OCI-LY7 (cell line): ENCODE measurements around the gene SRSF5. TPM values are rescaled to one million over a fixed set of nuclear protein-coding genes. Genes with fewer than 3 reads are reported as not detected.

Experiments
- BruUV-seq: library from RNA; stranded (reverse); fragments of 400-500 nt; replicated peaks from 2 replicates; lab custom pipeline; 2021; lab: Mats Ljungman, UMichigan
- CTCF ChIA-PET: fragments of 300-600 bp; sonication (Branson Sonifier 250); formaldehyde crosslinking; loops from one replicate; lab custom pipeline; 2022; ENCODE audit warnings: antibody characterized with exemption; ENCODE audit not compliant: unreplicated experiment; lab: Charles Lee
- POLR2A ChIA-PET: fragments of 300-600 bp; sonication (Branson Sonifier 250); formaldehyde crosslinking; loops from one replicate; lab custom pipeline; 2022; ENCODE audit warnings: antibody characterized with exemption; lab: Charles Lee
- DNase-seq: peaks from one replicate; pipeline ENCODE4 v3.0.0-alpha.2; 2015; ENCODE audit warnings: low spot score
- H2AFZ ChIP-seq: fragments of 200-600 bp; sonication (generic), shearing (Covaris generic); 2 replicates; pipeline ENCODE4 v1.6.1; 2014; ENCODE audit warnings: mild to moderate bottlenecking, antibody characterized with exemption, low read length, moderate library complexity
- H3K27ac ChIP-seq: fragments of 200-600 bp; sonication (generic); 2 replicates; pipeline ENCODE4 v1.5.1; 2014; ENCODE audit warnings: mixed run types, low read depth, mild to moderate bottlenecking, moderate library complexity, low read length, inconsistent platforms; ENCODE audit not compliant: poor library complexity, severe bottlenecking
- H3K36me3 ChIP-seq: fragments of 200-600 bp; sonication (generic); 2 replicates; pipeline ENCODE4 v1.6.1; 2014; ENCODE audit warnings: mild to moderate bottlenecking, antibody characterized with exemption, low read length, moderate library complexity, mixed read lengths; ENCODE audit not compliant: insufficient read depth
- H3K4me1 ChIP-seq: fragments of 200-600 bp; sonication (generic); 2 replicates; pipeline ENCODE4 v1.5.1; 2014; ENCODE audit warnings: mild to moderate bottlenecking, low read length; ENCODE audit not compliant: insufficient read depth, poor library complexity, severe bottlenecking
- H3K4me2 ChIP-seq: fragments of 200-600 bp; sonication (generic); 2 replicates; pipeline ENCODE4 v1.6.1; 2014; ENCODE audit warnings: mild to moderate bottlenecking, low read length
- H3K4me3 ChIP-seq: fragments of 200-600 bp; sonication (generic); 2 replicates; pipeline ENCODE4 v1.5.1; 2014; ENCODE audit warnings: mild to moderate bottlenecking, low read depth, low read length; ENCODE audit not compliant: poor library complexity, severe bottlenecking
- H3K79me2 ChIP-seq: fragments of 200-600 bp; sonication (generic); 2 replicates; pipeline ENCODE4 v1.6.1; 2016; ENCODE audit warnings: low read depth, mild to moderate bottlenecking, low read length, moderate library complexity, mixed read lengths; ENCODE audit not compliant: insufficient read depth
- H3K9me2 ChIP-seq: fragments of 200-600 bp; sonication (generic); 2 replicates; pipeline ENCODE4 v1.6.1; 2016; ENCODE audit warnings: mild to moderate bottlenecking, low read length, mixed read lengths; ENCODE audit not compliant: insufficient read depth
- H3K9me3 ChIP-seq: fragments of 200-600 bp; sonication (generic); 2 replicates; pipeline ENCODE4 v1.6.1; 2014; ENCODE audit warnings: mild to moderate bottlenecking, mixed run types, low read length, mixed read lengths
- H4K20me1 ChIP-seq: fragments of 200-600 bp; sonication (generic); 2 replicates; pipeline ENCODE4 v1.6.1; 2014; ENCODE audit warnings: mild to moderate bottlenecking, antibody characterized with exemption, low read length, moderate library complexity, mixed read lengths; ENCODE audit not compliant: insufficient read depth
- CTCF ChIP-seq: fragments of 200-600 bp; sonication (generic); conservative IDR thresholded peaks from 2 replicates; pipeline ENCODE4 v1.5.1; 2014; ENCODE audit warnings: mild to moderate bottlenecking, antibody characterized with exemption, low read length, moderate library complexity, mixed read lengths
- EZH2phosphoT487 ChIP-seq: fragments of 200-600 bp; sonication (generic); IDR thresholded peaks from 2 replicates; pipeline ENCODE4 v1.6.1; 2018; ENCODE audit warnings: low read depth, borderline replicate concordance, mild to moderate bottlenecking, mixed run types, antibody characterized with exemption, low read length, moderate library complexity, mixed read lengths
- intact Hi-C: fragments of 100-400 bp; cut with micrococcal nuclease; formaldehyde crosslinking; loops from one replicate; pipeline ENCODE4 v1.10.0; 2022; ENCODE audit not compliant: unreplicated experiment
- total RNA-seq, 2 experiments: library from RNA; depleted of rRNA in 1 of 2; stranded (reverse); fragments of >200 nt in 1 of 2; shearing (Covaris generic) in 1 of 2; gene quantifications; 2 replicates each; pipeline ENCODE4 v1.2.3, GENCODE V29; 2014 to 2022

Gene SRSF5
- total RNA-seq, 2 experiments from 2014 or later = 341 to 474 TPM

DNA sequence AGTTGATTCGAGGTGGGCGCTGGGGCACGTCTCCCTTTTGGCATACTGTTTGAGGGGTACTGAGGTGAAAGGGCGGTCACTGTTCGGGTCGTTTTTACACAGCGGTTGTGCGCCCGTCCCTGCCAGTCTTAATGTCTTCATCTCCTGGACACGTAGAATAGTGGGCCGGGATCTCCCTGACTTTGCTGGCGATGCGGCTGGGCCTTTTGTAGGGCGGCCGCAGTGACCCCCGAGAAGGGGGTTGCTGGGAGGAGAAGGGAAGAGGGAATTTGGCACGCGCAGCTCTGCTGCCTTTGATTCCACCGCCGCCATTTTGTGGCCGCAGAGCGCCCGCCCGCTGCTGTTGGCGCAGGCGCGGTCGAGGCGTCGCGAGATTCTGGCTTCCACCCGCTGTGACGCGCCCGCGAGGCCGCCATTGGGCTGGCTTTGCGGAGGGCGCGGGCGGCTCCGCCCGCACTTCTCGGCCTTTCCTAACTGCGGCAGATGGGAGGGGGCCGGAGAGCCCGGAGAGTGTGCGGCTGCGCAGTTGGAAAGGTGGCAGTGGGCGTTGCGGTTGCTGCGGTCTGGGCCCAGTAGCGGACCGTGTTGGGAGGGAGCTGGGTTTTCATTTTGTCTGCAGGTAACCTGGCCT is 542 bp downstream of the SRSF5 start:
- Histone ChIP-seq H3K4me3 (peak overlapping the region; percentile 93), H3K27ac (peak overlapping the region; percentile 87), H3K79me2 (peaks cover 50% of the 10 kb centered on the region), H3K4me2 (peak overlapping the region; percentile 85), H3K4me1 (peaks cover 14% of the 10 kb centered on the region), H3K36me3 (peaks cover 49% of the 10 kb centered on the region), H3K9me2 (no peaks in the 10 kb centered on the region), H3K9me3 (no peaks in the 10 kb centered on the region), H4K20me1 (peaks cover 22% of the 10 kb centered on the region), H2AFZ (peak overlapping the region; percentile 94; the same call in 1 of the 2 replicates)
- intact Hi-C loops = loop anchor here (5.0 to 10.0 kb wide), 2 partner anchors 155 to 613 kb away; partner anchors contain the start of genes DCAF5 and SUSD6
- peak; percentile 93 for DNase-seq
- POLR2A ChIA-PET = interaction anchor here (0.7 to 1.5 kb wide), 5 partner anchors 15 to 879 kb away, joined by 3 to 5 read pairs (median 3); no protein-coding TSS in a partner anchor
- BruUV-seq = no TSS peak
- TF ChIP-seq EZH2phosphoT487 (no peak), CTCF (no peak)
- CTCF ChIA-PET = no interaction called here

DNA sequence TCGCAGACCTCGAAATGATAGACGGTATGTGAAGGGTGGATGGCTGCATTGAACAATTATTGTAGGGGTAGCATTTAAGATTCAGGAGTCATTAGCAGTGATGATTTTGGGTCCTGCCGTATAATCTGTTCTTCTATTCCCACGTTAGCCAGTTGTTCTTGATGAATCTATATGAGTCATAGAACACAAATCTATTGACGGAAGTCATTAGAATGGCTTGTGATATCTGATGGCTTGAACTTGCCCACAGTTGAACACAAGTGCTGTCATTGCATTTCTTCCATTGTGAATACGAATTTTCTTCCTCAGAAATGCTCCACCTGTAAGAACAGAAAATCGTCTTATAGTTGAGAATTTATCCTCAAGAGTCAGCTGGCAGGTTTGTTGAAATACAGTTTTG is 1.9 kb downstream of the SRSF5 start:
- intact Hi-C loops = loop anchor here (5.0 to 10.0 kb wide), 2 partner anchors 157 to 614 kb away; partner anchors contain the start of genes DCAF5 and SUSD6
- no peak for DNase-seq
- TF ChIP-seq CTCF (no peak), EZH2phosphoT487 (no peak)
- Histone ChIP-seq H3K79me2 (peaks cover 50% of the 10 kb centered on the region), H3K9me3 (no peaks in the 10 kb centered on the region), H3K4me1 (peaks cover 14% of the 10 kb centered on the region), H3K27ac (no peak overlapping the region), H2AFZ (no peak overlapping the region), H3K9me2 (no peaks in the 10 kb centered on the region), H3K36me3 (peaks cover 63% of the 10 kb centered on the region), H3K4me2 (peak overlapping the region; percentile 85), H4K20me1 (peaks cover 22% of the 10 kb centered on the region), H3K4me3 (peak overlapping the region; percentile 93)
- TSS peak; percentile 50 for BruUV-seq
- ChIA-PET POLR2A (no interaction called here), CTCF (no interaction called here)

GRCh38 chr14:69769623-69770022 is 2.7 kb downstream of the SRSF5 start:
- Histone ChIP-seq H2AFZ (no peak overlapping the region), H3K4me1 (peaks cover 14% of the 10 kb centered on the region), H3K4me3 (no peak overlapping the region), H3K9me2 (no peaks in the 10 kb centered on the region), H3K27ac (no peak overlapping the region), H3K79me2 (peaks cover 50% of the 10 kb centered on the region), H3K36me3 (peaks cover 70% of the 10 kb centered on the region), H3K4me2 (no peak overlapping the region), H3K9me3 (no peaks in the 10 kb centered on the region), H4K20me1 (peaks cover 22% of the 10 kb centered on the region)
- DNase-seq = no peak
- intact Hi-C loops = loop anchor here (5.0 to 10.0 kb wide), 2 partner anchors 157 to 615 kb away; partner anchors contain the start of genes DCAF5 and SUSD6
- CTCF ChIA-PET = no interaction called here
- TF ChIP-seq CTCF = no peak
- BruUV-seq = no TSS peak
- POLR2A ChIA-PET = no interaction called here
